Activated CD4-positive, alpha-beta T cell treated with anti-CD3 and anti-CD28 coated beads, Interleukin-2, amount 50 U/mL, for 1 hour (primary cell): ENCODE data around the gene KRT9.

ENCODE experiments used
- DNase-seq: peaks from one replicate; pipeline ENCODE4 v3.0.0-alpha.2; 2020

The KRT9 gene

GRCh38 chr17:41523787-41524186 lies 48.1 kb downstream of the KRT9 start:
- no peak for DNase-seq

- DNase-seq = no peak
Measured at GRCh38 chr17:41523225-41523593, 48.6 kb downstream of the KRT9 start.

- DNase-seq = no peak
Measured at GRCh38 chr17:41522301-41523224, 49.3 kb downstream of the KRT9 start.

- DNase-seq = no peak
Measured at GRCh38 chr17:41521574-41522261, 50.1 kb downstream of the KRT9 start.

GRCh38 chr17:41520821-41521521 lies 50.9 kb downstream of the KRT9 start:
- no peak for DNase-seq

GRCh38 chr17:41519501-41520224 lies 52.2 kb downstream of the KRT9 start:
- DNase-seq = no peak

- no peak for DNase-seq
Measured at GRCh38 chr17:41518789-41519449, 52.9 kb downstream of the KRT9 start, which contains the start of gene KRT15. TSS of gene KRT15 (minus strand) at chr17:41518890. CDS start at chr17:41518827, 63 bp downstream.

- DNase-seq = no peak
Measured at GRCh38 chr17:41518031-41518430, 53.8 kb downstream of the KRT9 start.

GRCh38 chr17:41516830-41517283 lies 55.0 kb downstream of the KRT9 start:
- no peak for DNase-seq

- DNase-seq = no peak
Measured at GRCh38 chr17:41516147-41516829, 55.6 kb downstream of the KRT9 start.
